Bronchial epithelial cell (primary cell): ENCODE results near the gene GPR68. TPM values are rescaled to one million over a fixed set of nuclear protein-coding genes. Genes with fewer than 3 reads are reported as not detected.
"Not testable (repeated sequence)": the region's sequence is repeated elsewhere in the genome, so short reads cannot be mapped to it uniquely, and the experiment has no call there.

Source experiments
- DNase-seq: peaks from one replicate; pipeline ENCODE4 v3.0.0-alpha.2; 2010; ENCODE audit warnings: low read depth
- FAIRE-seq: peaks from 2 replicates; lab custom pipeline; 2011; peaks lifted over from hg19 to GRCh38; lab: Jason Lieb, UNC
- H3K27me3 ChIP-seq: 2 replicates; pipeline ENCODE4 v1.5.1; 2011; ENCODE audit warnings: low read length; ENCODE audit not compliant: control insufficient read depth, insufficient read depth
- H3K36me3 ChIP-seq: 2 replicates; pipeline ENCODE4 v1.5.1; 2011; ENCODE audit warnings: low read length; ENCODE audit not compliant: control insufficient read depth, insufficient read depth
- H3K4me3 ChIP-seq: 2 replicates; pipeline ENCODE4 v1.5.1; 2011; ENCODE audit warnings: mild to moderate bottlenecking, low read depth, low read length, control low read depth
- CTCF ChIP-seq: IDR thresholded peaks from 2 replicates; pipeline ENCODE4 v1.5.1; 2011; ENCODE audit warnings: mild to moderate bottlenecking, moderate library complexity, low read length, control low read depth, inconsistent platforms; ENCODE audit not compliant: insufficient read depth, severe bottlenecking
- total RNA-seq: library from RNA; depleted of rRNA; stranded (reverse); fragments of >200 nt; gene quantifications from 2 replicates; pipeline ENCODE4 v1.2.1, GENCODE V29; 2014

Gene GPR68
- total RNA-seq, 1 donor from 2014 or later, result 1.8 TPM

GRCh38 chr14:91271639-91272038 lies 27.1 kb upstream of the GPR68 start:
- FAIRE-seq (no peak), DNase-seq (no peak)
- H3K36me3 ChIP-seq, result peaks cover 5% of the 10 kb centered on the region
- TF ChIP-seq CTCF, result no peak
- H3K27me3 ChIP-seq, result no peaks in the 10 kb centered on the region
- H3K4me3 ChIP-seq, result no peak overlapping the region

GRCh38 chr14:91270619-91271018 lies 26.1 kb upstream of the GPR68 start:
- Histone ChIP-seq H3K27me3 (no peaks in the 10 kb centered on the region), H3K4me3 (no peak overlapping the region), H3K36me3 (peaks cover 3% of the 10 kb centered on the region)
- FAIRE-seq, result no peak
- DNase-seq, result no peak
- TF ChIP-seq CTCF, result no peak

- H3K27me3 ChIP-seq, result no peaks in the 10 kb centered on the region
- no peak for TF ChIP-seq CTCF
- no peak for FAIRE-seq
- no peak for DNase-seq
- no peak overlapping the region for H3K4me3 ChIP-seq
- peaks cover 3% of the 10 kb centered on the region for H3K36me3 ChIP-seq
These were observed 25.7 kb upstream of the GPR68 start for GRCh38 chr14:91270188-91270587.

GRCh38 chr14:91269076-91269991 lies 24.8 kb upstream of the GPR68 start:
- DNase-seq (no peak), FAIRE-seq (peak; percentile 32)
- no peak overlapping the region for H3K4me3 ChIP-seq
- peaks cover 2% of the 10 kb centered on the region for H3K36me3 ChIP-seq
- TF ChIP-seq CTCF, result no peak
- no peaks in the 10 kb centered on the region for H3K27me3 ChIP-seq

- DNase-seq, result no peak
- H3K27me3 ChIP-seq, result no peaks in the 10 kb centered on the region
- no peak for FAIRE-seq
- H3K4me3 ChIP-seq, result no peak overlapping the region
- H3K36me3 ChIP-seq, result peaks cover 1% of the 10 kb centered on the region
- TF ChIP-seq CTCF, result no peak
These were observed 23.5 kb upstream of the GPR68 start for GRCh38 chr14:91267965-91268437.

GRCh38 chr14:91266276-91266675 lies 21.8 kb upstream of the GPR68 start:
- not testable (repeated sequence) for H3K4me3 ChIP-seq, FAIRE-seq, H3K27me3 ChIP-seq, DNase-seq, H3K36me3 ChIP-seq
